Epithelial cell of esophagus (primary cell): ENCODE measurements around the gene CIBAR2.
A peak's percentile ranks its signal among the peaks of the same experiment; 100 is the strongest.

ENCODE experiments used
- DNase-seq: peaks from one replicate; pipeline ENCODE4 v3.0.0; 2010; ENCODE audit warnings: low read depth
- H3K4me3 ChIP-seq: 2 replicates; pipeline ENCODE4 v1.5.1; 2011; ENCODE audit warnings: mild to moderate bottlenecking, low read length, control low read depth
- TF ChIP-seq, protein P1 (sequence below): IDR thresholded peaks from 2 replicates; pipeline ENCODE4 v1.5.1; 2011; ENCODE audit warnings: low read depth, mild to moderate bottlenecking, low read length, control low read depth, inconsistent platforms; ENCODE audit not compliant: insufficient read depth; ENCODE audit errors: missing control alignments

Gene CIBAR2

GRCh38 chr16:85078226-85078625, 34.0 kb downstream of the CIBAR2 start:
- DNase-seq = peak; percentile 57
- H3K4me3 ChIP-seq = no peak overlapping the region
- TF ChIP-seq, protein P1, sequence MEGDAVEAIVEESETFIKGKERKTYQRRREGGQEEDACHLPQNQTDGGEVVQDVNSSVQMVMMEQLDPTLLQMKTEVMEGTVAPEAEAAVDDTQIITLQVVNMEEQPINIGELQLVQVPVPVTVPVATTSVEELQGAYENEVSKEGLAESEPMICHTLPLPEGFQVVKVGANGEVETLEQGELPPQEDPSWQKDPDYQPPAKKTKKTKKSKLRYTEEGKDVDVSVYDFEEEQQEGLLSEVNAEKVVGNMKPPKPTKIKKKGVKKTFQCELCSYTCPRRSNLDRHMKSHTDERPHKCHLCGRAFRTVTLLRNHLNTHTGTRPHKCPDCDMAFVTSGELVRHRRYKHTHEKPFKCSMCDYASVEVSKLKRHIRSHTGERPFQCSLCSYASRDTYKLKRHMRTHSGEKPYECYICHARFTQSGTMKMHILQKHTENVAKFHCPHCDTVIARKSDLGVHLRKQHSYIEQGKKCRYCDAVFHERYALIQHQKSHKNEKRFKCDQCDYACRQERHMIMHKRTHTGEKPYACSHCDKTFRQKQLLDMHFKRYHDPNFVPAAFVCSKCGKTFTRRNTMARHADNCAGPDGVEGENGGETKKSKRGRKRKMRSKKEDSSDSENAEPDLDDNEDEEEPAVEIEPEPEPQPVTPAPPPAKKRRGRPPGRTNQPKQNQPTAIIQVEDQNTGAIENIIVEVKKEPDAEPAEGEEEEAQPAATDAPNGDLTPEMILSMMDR = no peak

- DNase-seq = no peak
- TF ChIP-seq, protein P1 = no peak
- no peak overlapping the region for H3K4me3 ChIP-seq
These were observed 34.6 kb downstream of the CIBAR2 start for GRCh38 chr16:85077576-85078125.

DNA sequence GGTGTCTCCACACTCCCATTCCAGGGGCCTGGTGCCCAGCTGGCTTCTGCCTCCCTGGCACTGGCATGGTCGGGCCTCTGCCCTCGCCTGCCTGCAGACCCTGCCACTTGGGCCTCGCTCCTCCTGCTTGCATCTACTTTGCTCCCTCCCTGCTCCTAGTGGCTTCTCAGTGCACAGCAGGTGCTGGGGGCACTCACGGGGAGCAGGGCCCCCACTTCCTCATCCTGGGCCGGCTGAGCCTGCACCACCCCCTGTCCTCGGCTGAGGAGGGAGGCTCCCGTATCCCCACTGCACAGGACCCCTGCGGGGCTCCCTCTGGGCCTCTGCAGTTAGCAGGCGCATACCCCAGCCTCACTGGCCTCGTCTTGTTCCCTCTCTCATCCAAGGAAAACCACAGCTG, 35.2 kb downstream of the CIBAR2 start:
- DNase-seq = no peak
- TF ChIP-seq, protein P1 = no peak
- no peak overlapping the region for H3K4me3 ChIP-seq

DNA sequence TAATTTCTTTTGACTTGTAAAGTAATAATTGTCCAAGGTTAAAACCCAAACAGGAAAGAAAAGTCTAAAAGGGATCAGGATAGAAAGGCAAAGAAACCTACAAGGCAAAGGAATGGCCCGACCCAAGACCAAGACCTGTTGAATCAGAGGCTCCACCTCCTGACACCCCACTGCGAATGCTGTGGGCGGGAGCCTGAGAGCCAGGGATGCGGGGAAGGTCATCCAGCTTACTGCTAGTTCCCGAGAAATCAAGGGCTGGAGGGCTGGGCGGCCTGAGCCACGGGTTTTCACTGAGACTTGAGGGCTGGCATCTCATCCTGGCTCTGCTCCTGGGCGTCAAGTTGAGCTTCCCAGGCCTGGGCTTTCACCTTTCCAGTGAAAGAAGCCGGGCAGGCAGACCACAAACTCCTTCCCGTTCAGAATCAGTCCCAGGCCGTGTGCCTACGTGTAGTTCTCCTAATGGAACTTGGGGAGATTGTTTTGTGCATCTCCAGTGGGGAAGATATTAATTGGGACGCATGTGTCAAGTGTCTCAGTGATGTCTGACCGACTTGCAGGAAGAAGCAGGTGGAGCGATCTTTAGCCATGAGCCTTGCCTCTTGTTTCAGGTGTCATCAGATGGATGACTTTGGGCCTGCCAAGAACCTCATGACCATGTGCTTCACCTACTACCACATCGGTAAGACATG, 36.9 kb downstream of the CIBAR2 start:
- TF ChIP-seq, protein P1 = no peak
- no peak for DNase-seq
- H3K4me3 ChIP-seq = no peak overlapping the region

GRCh38 chr16:85074225-85074914, 37.9 kb downstream of the CIBAR2 start:
- TF ChIP-seq, protein P1 = no peak
- H3K4me3 ChIP-seq = no peak overlapping the region
- no peak for DNase-seq

GRCh38 chr16:85072947-85073346, 39.3 kb downstream of the CIBAR2 start:
- DNase-seq = peak; percentile 58
- no peak overlapping the region for H3K4me3 ChIP-seq
- TF ChIP-seq, protein P1 = no peak
